ENCODE results near the gene RASA3.

GRCh38 chr13:114025714-114026431 lies 106.5 kb downstream of the RASA3 start:
- TF ChIP-seq CTCF (IDR thresholded peaks at IDR 0.05; ENCODE audit: insufficient read depth, low read length) = no peak
- TF ChIP-seq, protein P1, sequence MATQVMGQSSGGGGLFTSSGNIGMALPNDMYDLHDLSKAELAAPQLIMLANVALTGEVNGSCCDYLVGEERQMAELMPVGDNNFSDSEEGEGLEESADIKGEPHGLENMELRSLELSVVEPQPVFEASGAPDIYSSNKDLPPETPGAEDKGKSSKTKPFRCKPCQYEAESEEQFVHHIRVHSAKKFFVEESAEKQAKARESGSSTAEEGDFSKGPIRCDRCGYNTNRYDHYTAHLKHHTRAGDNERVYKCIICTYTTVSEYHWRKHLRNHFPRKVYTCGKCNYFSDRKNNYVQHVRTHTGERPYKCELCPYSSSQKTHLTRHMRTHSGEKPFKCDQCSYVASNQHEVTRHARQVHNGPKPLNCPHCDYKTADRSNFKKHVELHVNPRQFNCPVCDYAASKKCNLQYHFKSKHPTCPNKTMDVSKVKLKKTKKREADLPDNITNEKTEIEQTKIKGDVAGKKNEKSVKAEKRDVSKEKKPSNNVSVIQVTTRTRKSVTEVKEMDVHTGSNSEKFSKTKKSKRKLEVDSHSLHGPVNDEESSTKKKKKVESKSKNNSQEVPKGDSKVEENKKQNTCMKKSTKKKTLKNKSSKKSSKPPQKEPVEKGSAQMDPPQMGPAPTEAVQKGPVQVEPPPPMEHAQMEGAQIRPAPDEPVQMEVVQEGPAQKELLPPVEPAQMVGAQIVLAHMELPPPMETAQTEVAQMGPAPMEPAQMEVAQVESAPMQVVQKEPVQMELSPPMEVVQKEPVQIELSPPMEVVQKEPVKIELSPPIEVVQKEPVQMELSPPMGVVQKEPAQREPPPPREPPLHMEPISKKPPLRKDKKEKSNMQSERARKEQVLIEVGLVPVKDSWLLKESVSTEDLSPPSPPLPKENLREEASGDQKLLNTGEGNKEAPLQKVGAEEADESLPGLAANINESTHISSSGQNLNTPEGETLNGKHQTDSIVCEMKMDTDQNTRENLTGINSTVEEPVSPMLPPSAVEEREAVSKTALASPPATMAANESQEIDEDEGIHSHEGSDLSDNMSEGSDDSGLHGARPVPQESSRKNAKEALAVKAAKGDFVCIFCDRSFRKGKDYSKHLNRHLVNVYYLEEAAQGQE (IDR thresholded peaks at IDR 0.05; ENCODE audit: insufficient replicate concordance, low read depth) = no peak
